NCI-H748 (cell line): Measurements from ENCODE around the gene GSKIP.

Experiments
- DNase-seq: peaks from one replicate; lab custom pipeline; 2025; ENCODE audit not compliant: unreplicated experiment; lab: John Stamatoyannopoulos, UW

Gene GSKIP

GRCh38 chr14:96376093-96376492 is 12.8 kb downstream of the GSKIP start:
- no peak for DNase-seq

- DNase-seq = no peak
Measured at GRCh38 chr14:96380735-96381134, 17.4 kb downstream of the GSKIP start.

- DNase-seq = no peak
Measured at GRCh38 chr14:96383445-96383844, 20.1 kb downstream of the GSKIP start.

- DNase-seq = no peak
Measured at GRCh38 chr14:96384053-96384452, 20.7 kb downstream of the GSKIP start.

GRCh38 chr14:96384740-96385139 is 21.4 kb downstream of the GSKIP start:
- no peak for DNase-seq

GRCh38 chr14:96385385-96385784 is 22.1 kb downstream of the GSKIP start:
- no peak for DNase-seq

GRCh38 chr14:96390965-96391292 is 27.6 kb downstream of the GSKIP start:
- DNase-seq = no peak

- peak; percentile 99 for DNase-seq
Measured at GRCh38 chr14:96391293-96392118, 28.2 kb downstream of the GSKIP start.

GRCh38 chr14:96393071-96393691 is 29.9 kb downstream of the GSKIP start:
- DNase-seq = no peak

- no peak for DNase-seq
Measured at GRCh38 chr14:96394047-96394815, 30.9 kb downstream of the GSKIP start.

- DNase-seq = no peak
Measured at GRCh38 chr14:96398432-96398831, 35.1 kb downstream of the GSKIP start.

GRCh38 chr14:96398921-96399320 is 35.6 kb downstream of the GSKIP start:
- DNase-seq = no peak

- DNase-seq = no peak
Measured at GRCh38 chr14:96399405-96399804, 36.1 kb downstream of the GSKIP start.

GRCh38 chr14:96400495-96400894 is 37.2 kb downstream of the GSKIP start:
- no peak for DNase-seq

- DNase-seq = no peak
Measured at GRCh38 chr14:96403409-96403808, 40.1 kb downstream of the GSKIP start.

- DNase-seq = no peak
Measured at GRCh38 chr14:96405677-96406076, 42.4 kb downstream of the GSKIP start.

- DNase-seq = no peak
Measured at GRCh38 chr14:96407935-96408570, 44.7 kb downstream of the GSKIP start.

- DNase-seq = no peak
Measured at GRCh38 chr14:96408608-96409007, 45.3 kb downstream of the GSKIP start.

GRCh38 chr14:96409701-96410100 is 46.4 kb downstream of the GSKIP start:
- DNase-seq = no peak

GRCh38 chr14:96410119-96410518 is 46.8 kb downstream of the GSKIP start:
- no peak for DNase-seq

GRCh38 chr14:96413526-96413925 is 50.2 kb downstream of the GSKIP start:
- no peak for DNase-seq

GRCh38 chr14:96415559-96415958 is 52.2 kb downstream of the GSKIP start:
- DNase-seq = no peak
